Ishikawa (cell line): ENCODE measurements around the gene SMIM12.

Experiments
- CEBPB ChIP-seq: IDR thresholded peaks from 2 replicates; pipeline ENCODE4 v1.6.1; 2012
- EP300 ChIP-seq: IDR thresholded peaks from 2 replicates; pipeline ENCODE4 v1.6.1; 2012; ENCODE audit warnings: borderline replicate concordance
- MAX ChIP-seq: IDR thresholded peaks from 2 replicates; pipeline ENCODE4 v1.6.1; 2012
- NFIC ChIP-seq: IDR thresholded peaks from 2 replicates; pipeline ENCODE4 v1.6.1; 2012
- REST ChIP-seq: IDR thresholded peaks from 2 replicates; pipeline ENCODE4 v1.6.1; 2012; ENCODE audit warnings: low read depth, mild to moderate bottlenecking
- TAF1 ChIP-seq: IDR thresholded peaks from 2 replicates; pipeline ENCODE4 v1.6.1; 2012; ENCODE audit warnings: low read depth, mild to moderate bottlenecking
- YY1 ChIP-seq: IDR thresholded peaks from 2 replicates; pipeline ENCODE4 v1.6.1; 2012; ENCODE audit warnings: low read depth

- TF ChIP-seq REST (no peak), MAX (no peak), TAF1 (no peak), EP300 (no peak), CEBPB (no peak), NFIC (no peak), YY1 (no peak)
Observed at GRCh38 chr1:34808051-34808810, 51.3 kb downstream of the SMIM12 start.
